ENCODE results near the gene HCLS1. TPM values are rescaled to one million over a fixed set of nuclear protein-coding genes. Genes with fewer than 3 reads are reported as not detected.

Gene HCLS1
- total RNA-seq: 345 TPM
- 100 to 1,000 TPM; 430 to 564 (median 485) TPM for polyA plus RNA-seq

DNA sequence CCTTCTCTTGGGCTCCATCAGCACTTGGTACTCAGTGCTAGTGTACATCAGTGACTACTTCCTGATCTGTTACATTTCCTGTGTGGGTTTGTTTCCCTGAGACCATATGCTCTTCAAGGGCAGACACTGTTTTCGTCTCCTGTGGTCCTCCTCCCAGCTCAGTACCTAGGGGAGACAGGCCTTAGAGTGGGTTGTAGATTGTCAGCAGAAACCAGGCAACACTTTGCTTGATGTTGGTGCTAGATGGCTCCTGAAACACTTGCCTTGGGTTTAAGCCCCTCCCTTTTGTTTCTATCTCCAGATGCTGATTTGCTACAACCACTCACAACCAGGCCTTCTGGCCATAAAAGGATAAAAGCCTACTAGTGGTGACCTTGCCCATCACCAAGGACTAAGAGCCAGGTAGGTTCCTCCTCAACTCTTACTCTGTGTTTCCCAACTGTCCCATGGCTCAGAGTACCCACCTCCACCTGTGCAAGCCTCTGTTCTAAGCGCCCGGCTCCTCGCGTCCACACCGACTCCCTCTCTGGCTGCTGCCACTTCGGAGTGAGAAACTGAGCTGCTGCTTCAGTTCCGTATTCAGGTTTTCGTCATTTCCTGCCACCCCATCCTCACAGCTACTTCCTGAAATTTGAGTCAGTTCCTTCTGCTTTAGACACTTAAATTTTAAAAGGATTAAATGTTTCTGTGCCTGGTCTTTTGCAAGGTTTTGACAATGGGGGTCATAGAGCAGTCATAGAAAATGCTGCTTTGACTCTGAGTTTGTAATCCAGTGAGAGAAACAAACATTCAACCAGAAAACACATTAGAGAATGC lies at the start of gene HCLS1:
TSS of gene HCLS1 (minus strand) at position 548 of the 816 bp plus-strand sequence. CDS start 2,556 bp downstream, outside the sequence.
- Histone ChIP-seq H3K27ac (ENCODE audit: insufficient read depth, low read length, poor library complexity, severe bottlenecking) (peak within 1 kb of the TSS; percentile 95), H3K4me1 (ENCODE audit: control insufficient read depth, insufficient read depth, low read length, poor library complexity, severe bottlenecking) (peaks cover 41% of the 10 kb centered on the region), H3K9me3 (ENCODE audit: control insufficient read depth in 2 of 2, low read length in 2 of 2) (no peaks in the 10 kb centered on the region), H3K4me3 (ENCODE audit: low read depth, low read length) (peak within 1 kb of the TSS; percentile 95), H3K27me3 (ENCODE audit: control insufficient read depth, insufficient read depth, low read length) (no peaks in the 10 kb centered on the region), H3K36me3 (ENCODE audit: control insufficient read depth, insufficient read depth, low read length) (peaks cover 49% of the 10 kb centered on the region)
- peaks cover 62% of the 10 kb centered on the region for H3K36me3 Mint-ChIP-seq
- H3K4me1 Mint-ChIP-seq: peaks cover 20 to 62% (median 49%) of the 10 kb centered on the region in 4 donors
- peak within 1 kb of the TSS; percentile 98 to 100 (median 99) for H3K27ac Mint-ChIP-seq
- ATAC-seq (ENCODE audit: low read depth in 2 of 2) (peak; percentile 82 to 83), DNase-seq (peak; percentile 61 to 91 (median 84))
- H3K27me3 Mint-ChIP-seq: no peaks in the 10 kb centered on the region
- H3K4me3 Mint-ChIP-seq: peak within 1 kb of the TSS; percentile 88 to 98 (median 94)
- peaks cover 0 to 4% (median 0%) of the 10 kb centered on the region in 7 donors for H3K9me3 Mint-ChIP-seq

DNA sequence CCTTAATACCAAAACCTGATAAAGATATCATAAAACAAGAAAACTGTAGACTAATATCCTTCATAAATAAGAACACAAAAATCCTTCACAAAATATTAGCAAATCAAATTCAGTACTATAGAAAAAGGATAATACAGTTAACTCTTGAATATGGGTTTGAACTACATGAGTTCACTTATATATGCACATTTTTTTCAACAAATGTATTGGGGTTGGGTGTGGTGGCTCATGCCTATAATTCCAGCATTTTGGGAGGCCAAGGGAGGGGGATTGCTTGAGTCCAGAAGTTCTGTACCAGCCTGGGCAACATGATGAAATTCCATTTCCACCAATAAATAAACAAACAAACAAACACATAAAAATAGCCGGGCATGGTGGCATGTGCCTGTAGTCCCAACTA lies 49.6 kb upstream of the HCLS1 start:
- H3K4me1 ChIP-seq (ENCODE audit: control insufficient read depth, insufficient read depth, low read length, poor library complexity, severe bottlenecking): no peaks in the 10 kb centered on the region
- no peak for ATAC-seq (ENCODE audit: low read depth in 2 of 2)
- peaks cover 49% of the 10 kb centered on the region for H3K36me3 Mint-ChIP-seq
- peaks cover 43% of the 10 kb centered on the region for H3K36me3 ChIP-seq (ENCODE audit: control insufficient read depth, insufficient read depth, low read length)
- H3K4me3 ChIP-seq (ENCODE audit: low read depth, low read length): no peak overlapping the region
- DNase-seq: no peak
- no peak overlapping the region for H3K4me3 Mint-ChIP-seq
- peak overlapping the region in 1 of 3 donors; percentile 69 for H3K27ac Mint-ChIP-seq
- H3K27me3 Mint-ChIP-seq: no peaks in the 10 kb centered on the region
- no peaks in the 10 kb centered on the region for H3K9me3 ChIP-seq (ENCODE audit: control insufficient read depth in 2 of 2, low read length in 2 of 2)
- no peaks in the 10 kb centered on the region for H3K27me3 ChIP-seq (ENCODE audit: control insufficient read depth, insufficient read depth, low read length)
- H3K27ac ChIP-seq (ENCODE audit: insufficient read depth, low read length, poor library complexity, severe bottlenecking): no peak overlapping the region
- peaks cover 0 to 22% (median 13%) of the 10 kb centered on the region in 4 donors for H3K4me1 Mint-ChIP-seq
- H3K9me3 Mint-ChIP-seq: peaks cover 0 to 1% (median 0%) of the 10 kb centered on the region in 7 donors

GRCh38 chr3:121707531-121708273 lies 47.0 kb upstream of the HCLS1 start:
- DNase-seq (no peak), ATAC-seq (ENCODE audit: low read depth in 2 of 2) (no peak)
- no peak overlapping the region for H3K4me3 ChIP-seq (ENCODE audit: low read depth, low read length)
- no peaks in the 10 kb centered on the region for H3K27me3 Mint-ChIP-seq
- H3K4me3 Mint-ChIP-seq: no peak overlapping the region
- H3K27me3 ChIP-seq (ENCODE audit: control insufficient read depth, insufficient read depth, low read length): no peaks in the 10 kb centered on the region
- H3K4me1 Mint-ChIP-seq: peaks cover 0 to 28% (median 15%) of the 10 kb centered on the region in 4 donors
- peaks cover 46% of the 10 kb centered on the region for H3K36me3 Mint-ChIP-seq
- H3K9me3 Mint-ChIP-seq: peaks cover 0 to 1% (median 0%) of the 10 kb centered on the region in 7 donors
- no peak overlapping the region for H3K27ac Mint-ChIP-seq
- no peak overlapping the region for H3K27ac ChIP-seq (ENCODE audit: insufficient read depth, low read length, poor library complexity, severe bottlenecking)
- H3K9me3 ChIP-seq (ENCODE audit: control insufficient read depth in 2 of 2, low read length in 2 of 2): no peaks in the 10 kb centered on the region
- peaks cover 30% of the 10 kb centered on the region for H3K36me3 ChIP-seq (ENCODE audit: control insufficient read depth, insufficient read depth, low read length)
- no peaks in the 10 kb centered on the region for H3K4me1 ChIP-seq (ENCODE audit: control insufficient read depth, insufficient read depth, low read length, poor library complexity, severe bottlenecking)

GRCh38 chr3:121705541-121705940 lies 44.8 kb upstream of the HCLS1 start:
- Histone ChIP-seq H3K36me3 (ENCODE audit: control insufficient read depth, insufficient read depth, low read length) (peaks cover 43% of the 10 kb centered on the region), H3K4me1 (ENCODE audit: control insufficient read depth, insufficient read depth, low read length, poor library complexity, severe bottlenecking) (no peaks in the 10 kb centered on the region), H3K9me3 (ENCODE audit: control insufficient read depth in 2 of 2, low read length in 2 of 2) (no peaks in the 10 kb centered on the region), H3K27me3 (ENCODE audit: control insufficient read depth, insufficient read depth, low read length) (no peaks in the 10 kb centered on the region), H3K4me3 (ENCODE audit: low read depth, low read length) (no peak overlapping the region), H3K27ac (ENCODE audit: insufficient read depth, low read length, poor library complexity, severe bottlenecking) (no peak overlapping the region)
- H3K36me3 Mint-ChIP-seq: peaks cover 56% of the 10 kb centered on the region
- H3K4me3 Mint-ChIP-seq: no peak overlapping the region
- peaks cover 0 to 20% (median 14%) of the 10 kb centered on the region in 4 donors for H3K4me1 Mint-ChIP-seq
- peak overlapping the region in 1 of 3 donors; percentile 7 for H3K27ac Mint-ChIP-seq
- H3K27me3 Mint-ChIP-seq: no peaks in the 10 kb centered on the region
- ATAC-seq (ENCODE audit: low read depth in 2 of 2) (no peak), DNase-seq (no peak)
- H3K9me3 Mint-ChIP-seq: peaks cover 0 to 1% (median 0%) of the 10 kb centered on the region in 7 donors

- H3K4me3 ChIP-seq (ENCODE audit: low read depth, low read length): no peak overlapping the region
- Mint-ChIP-seq H3K36me3 (peaks cover 54% of the 10 kb centered on the region), H3K4me3 (peak overlapping the region in 1 of 4 donors; percentile 47), H3K27me3 (no peaks in the 10 kb centered on the region), H3K9me3 (peaks cover 0 to 1% (median 0%) of the 10 kb centered on the region in 7 donors), H3K4me1 (peaks cover 0 to 14% (median 7%) of the 10 kb centered on the region in 4 donors), H3K27ac (no peak overlapping the region)
- DNase-seq: no peak
- H3K36me3 ChIP-seq (ENCODE audit: control insufficient read depth, insufficient read depth, low read length): peaks cover 52% of the 10 kb centered on the region
- H3K27me3 ChIP-seq (ENCODE audit: control insufficient read depth, insufficient read depth, low read length): no peaks in the 10 kb centered on the region
- no peak for ATAC-seq (ENCODE audit: low read depth in 2 of 2)
- no peaks in the 10 kb centered on the region for H3K4me1 ChIP-seq (ENCODE audit: control insufficient read depth, insufficient read depth, low read length, poor library complexity, severe bottlenecking)
- no peak overlapping the region for H3K27ac ChIP-seq (ENCODE audit: insufficient read depth, low read length, poor library complexity, severe bottlenecking)
- H3K9me3 ChIP-seq (ENCODE audit: control insufficient read depth in 2 of 2, low read length in 2 of 2): no peaks in the 10 kb centered on the region
Observed at GRCh38 chr3:121703973-121704372, 43.3 kb upstream of the HCLS1 start.

GRCh38 chr3:121698901-121699300 lies 38.2 kb upstream of the HCLS1 start:
- Mint-ChIP-seq H3K27me3 (no peaks in the 10 kb centered on the region), H3K4me3 (no peak overlapping the region), H3K27ac (peak overlapping the region in 1 of 3 donors; percentile 28), H3K4me1 (peaks cover 0 to 7% (median 2%) of the 10 kb centered on the region in 4 donors), H3K9me3 (peaks cover 0 to 1% (median 0%) of the 10 kb centered on the region in 7 donors), H3K36me3 (peaks cover 52% of the 10 kb centered on the region)
- Histone ChIP-seq H3K27ac (ENCODE audit: insufficient read depth, low read length, poor library complexity, severe bottlenecking) (no peak overlapping the region), H3K27me3 (ENCODE audit: control insufficient read depth, insufficient read depth, low read length) (no peaks in the 10 kb centered on the region), H3K36me3 (ENCODE audit: control insufficient read depth, insufficient read depth, low read length) (peaks cover 58% of the 10 kb centered on the region), H3K9me3 (ENCODE audit: control insufficient read depth in 2 of 2, low read length in 2 of 2) (no peaks in the 10 kb centered on the region), H3K4me1 (ENCODE audit: control insufficient read depth, insufficient read depth, low read length, poor library complexity, severe bottlenecking) (no peaks in the 10 kb centered on the region), H3K4me3 (ENCODE audit: low read depth, low read length) (no peak overlapping the region)
- no peak for DNase-seq
- ATAC-seq (ENCODE audit: low read depth in 2 of 2): no peak

- H3K4me1 Mint-ChIP-seq: peaks cover 0 to 7% (median 2%) of the 10 kb centered on the region in 4 donors
- H3K36me3 Mint-ChIP-seq: peaks cover 49% of the 10 kb centered on the region
- Histone ChIP-seq H3K27ac (ENCODE audit: insufficient read depth, low read length, poor library complexity, severe bottlenecking) (no peak overlapping the region), H3K36me3 (ENCODE audit: control insufficient read depth, insufficient read depth, low read length) (peaks cover 58% of the 10 kb centered on the region), H3K9me3 (ENCODE audit: control insufficient read depth in 2 of 2, low read length in 2 of 2) (no peaks in the 10 kb centered on the region), H3K4me3 (ENCODE audit: low read depth, low read length) (no peak overlapping the region), H3K27me3 (ENCODE audit: control insufficient read depth, insufficient read depth, low read length) (no peaks in the 10 kb centered on the region), H3K4me1 (ENCODE audit: control insufficient read depth, insufficient read depth, low read length, poor library complexity, severe bottlenecking) (no peaks in the 10 kb centered on the region)
- no peaks in the 10 kb centered on the region for H3K27me3 Mint-ChIP-seq
- no peak overlapping the region for H3K4me3 Mint-ChIP-seq
- H3K27ac Mint-ChIP-seq: peak overlapping the region in 1 of 3 donors; percentile 28
- peaks cover 0 to 1% (median 0%) of the 10 kb centered on the region in 7 donors for H3K9me3 Mint-ChIP-seq
- ATAC-seq (ENCODE audit: low read depth in 2 of 2) (no peak), DNase-seq (no peak)
Observed at GRCh38 chr3:121698476-121698875, 37.8 kb upstream of the HCLS1 start.

Data from CD4-positive, CD25-positive, alpha-beta regulatory T cell (primary cell).